ENCODE results near the gene MAD1L1.
"Not testable (repeated sequence)": the region's sequence is repeated elsewhere in the genome, so short reads cannot be mapped to it uniquely, and the experiment has no call there.

Gene MAD1L1

DNA sequence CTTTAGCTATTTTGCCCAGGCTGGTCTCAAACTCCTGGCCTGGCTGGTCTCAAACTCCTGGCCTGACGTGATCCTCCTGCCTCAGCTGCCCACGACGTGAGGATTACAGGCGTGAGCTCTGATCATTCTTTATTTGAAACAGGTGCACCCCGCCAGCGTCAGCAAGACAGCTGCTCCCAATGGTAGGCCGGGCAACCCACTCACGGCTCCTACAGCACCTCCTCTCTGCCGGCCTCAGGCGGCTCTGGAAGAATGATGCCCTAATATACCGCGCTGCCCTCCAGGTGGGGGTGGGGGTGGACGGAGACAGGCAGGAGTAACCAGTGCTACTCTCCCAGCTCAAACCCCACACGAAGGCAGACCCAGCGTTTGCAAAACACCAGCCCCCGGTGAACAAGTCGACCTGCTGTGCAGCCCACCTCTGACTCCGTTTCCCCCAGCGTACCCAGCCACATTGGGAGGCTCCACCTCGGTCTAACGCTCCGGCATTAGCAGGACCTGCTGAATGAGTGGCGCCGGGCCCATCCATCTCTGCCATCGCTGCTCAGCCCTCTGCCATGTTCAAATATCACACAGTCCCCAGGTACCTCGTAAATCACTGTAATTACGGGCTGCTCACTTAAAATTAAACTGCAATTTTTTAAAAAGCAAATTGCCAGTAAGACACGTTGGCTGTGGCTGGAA is 414.0 kb downstream of the MAD1L1 start:
- Histone ChIP-seq H3K4me1 (ENCODE audit: insufficient read depth, low read length) (peaks cover 27% of the 10 kb centered on the region), H3K36me3 (ENCODE audit: insufficient read depth, low read length) (peaks cover 12% of the 10 kb centered on the region), H4K20me1 (ENCODE audit: insufficient read depth, low read length) (peaks cover 17% of the 10 kb centered on the region), H3K27ac (ENCODE audit: low read length) (no peak overlapping the region), H3K9me3 (ENCODE audit: insufficient read depth, low read length, severe bottlenecking) (no peaks in the 10 kb centered on the region), H3K79me2 (ENCODE audit: insufficient read depth, low read length) (peaks cover 15% of the 10 kb centered on the region), H3K9ac (ENCODE audit: low read depth, low read length) (no peak overlapping the region), H3K27me3 (ENCODE audit: insufficient read depth, low read length, poor library complexity) (no peaks in the 10 kb centered on the region), H3K4me2 (ENCODE audit: insufficient read depth, low read length) (no peak overlapping the region), H3K4me3 (ENCODE audit: low read depth in 1 of 2, low read length in 2 of 2) (no peak overlapping the region), H2AFZ (ENCODE audit: low read depth, low read length) (no peak overlapping the region)
- ATAC-seq (ENCODE audit: insufficient read depth, low read depth) (no peak), DNase-seq (peak; percentile 3)
- TF ChIP-seq, protein P1, sequence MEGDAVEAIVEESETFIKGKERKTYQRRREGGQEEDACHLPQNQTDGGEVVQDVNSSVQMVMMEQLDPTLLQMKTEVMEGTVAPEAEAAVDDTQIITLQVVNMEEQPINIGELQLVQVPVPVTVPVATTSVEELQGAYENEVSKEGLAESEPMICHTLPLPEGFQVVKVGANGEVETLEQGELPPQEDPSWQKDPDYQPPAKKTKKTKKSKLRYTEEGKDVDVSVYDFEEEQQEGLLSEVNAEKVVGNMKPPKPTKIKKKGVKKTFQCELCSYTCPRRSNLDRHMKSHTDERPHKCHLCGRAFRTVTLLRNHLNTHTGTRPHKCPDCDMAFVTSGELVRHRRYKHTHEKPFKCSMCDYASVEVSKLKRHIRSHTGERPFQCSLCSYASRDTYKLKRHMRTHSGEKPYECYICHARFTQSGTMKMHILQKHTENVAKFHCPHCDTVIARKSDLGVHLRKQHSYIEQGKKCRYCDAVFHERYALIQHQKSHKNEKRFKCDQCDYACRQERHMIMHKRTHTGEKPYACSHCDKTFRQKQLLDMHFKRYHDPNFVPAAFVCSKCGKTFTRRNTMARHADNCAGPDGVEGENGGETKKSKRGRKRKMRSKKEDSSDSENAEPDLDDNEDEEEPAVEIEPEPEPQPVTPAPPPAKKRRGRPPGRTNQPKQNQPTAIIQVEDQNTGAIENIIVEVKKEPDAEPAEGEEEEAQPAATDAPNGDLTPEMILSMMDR (IDR thresholded peaks at IDR 0.05; ENCODE audit: borderline replicate concordance, extremely low read depth, low read length, poor library complexity, severe bottlenecking): no peak
- TF ChIP-seq EZH2 (IDR thresholded peaks at IDR 0.05; ENCODE audit: borderline replicate concordance, low read depth, low read length, severe bottlenecking): no peak

DNA sequence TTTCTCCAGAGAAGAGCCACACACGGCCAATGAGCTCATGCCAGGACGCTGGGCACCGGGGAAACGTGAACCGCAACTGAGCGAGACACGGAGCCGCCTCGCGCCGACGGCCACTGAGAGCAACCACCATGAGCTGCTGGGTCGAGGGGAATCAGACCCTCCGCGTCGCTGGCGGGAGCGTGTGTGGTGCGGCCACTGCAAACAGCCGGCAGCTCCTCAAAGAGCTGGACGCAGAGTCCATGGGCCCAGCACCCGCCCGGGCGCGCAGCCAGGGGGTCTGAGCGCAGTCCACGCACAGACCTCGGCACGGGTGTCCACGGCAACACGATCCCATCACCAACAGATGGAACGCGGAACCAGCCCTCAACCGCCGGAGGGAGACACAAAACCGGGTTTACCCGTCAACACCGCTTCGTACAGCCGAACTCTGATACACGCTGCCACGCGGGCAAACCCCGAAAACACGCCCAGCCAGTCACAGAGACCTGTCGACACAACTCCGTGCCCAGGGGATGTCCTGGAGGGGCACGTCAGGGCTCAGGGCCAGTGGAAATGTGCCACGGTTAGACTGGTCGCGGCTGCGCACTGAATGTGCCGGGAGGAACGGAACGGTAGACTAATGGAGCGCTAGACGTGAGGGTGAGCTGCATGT is 415.6 kb downstream of the MAD1L1 start:
- no peak overlapping the region for H3K9ac ChIP-seq (ENCODE audit: low read depth, low read length)
- H3K79me2 ChIP-seq (ENCODE audit: insufficient read depth, low read length): peaks cover 12% of the 10 kb centered on the region
- ATAC-seq (ENCODE audit: insufficient read depth, low read depth): no peak
- peak; percentile 2 for DNase-seq
- no peaks in the 10 kb centered on the region for H3K9me3 ChIP-seq (ENCODE audit: insufficient read depth, low read length, severe bottlenecking)
- no peak overlapping the region for H2AFZ ChIP-seq (ENCODE audit: low read depth, low read length)
- TF ChIP-seq, protein P1 (IDR thresholded peaks at IDR 0.05; ENCODE audit: borderline replicate concordance, extremely low read depth, low read length, poor library complexity, severe bottlenecking): no peak
- no peak overlapping the region for H3K4me2 ChIP-seq (ENCODE audit: insufficient read depth, low read length)
- no peaks in the 10 kb centered on the region for H3K27me3 ChIP-seq (ENCODE audit: insufficient read depth, low read length, poor library complexity)
- no peak overlapping the region; the same call in 1 of the 2 replicates for H3K27ac ChIP-seq (ENCODE audit: low read length)
- peaks cover 15% of the 10 kb centered on the region for H4K20me1 ChIP-seq (ENCODE audit: insufficient read depth, low read length)
- peaks cover 16% of the 10 kb centered on the region for H3K36me3 ChIP-seq (ENCODE audit: insufficient read depth, low read length)
- H3K4me1 ChIP-seq (ENCODE audit: insufficient read depth, low read length): peaks cover 23% of the 10 kb centered on the region
- H3K4me3 ChIP-seq (ENCODE audit: low read depth in 1 of 2, low read length in 2 of 2): no peak overlapping the region

- H3K4me2 ChIP-seq (ENCODE audit: insufficient read depth, low read length); H3K4me3 ChIP-seq (ENCODE audit: low read depth in 1 of 2, low read length in 2 of 2); H3K27me3 ChIP-seq (ENCODE audit: insufficient read depth, low read length, poor library complexity); H3K27ac ChIP-seq (ENCODE audit: low read length); DNase-seq; H3K9ac ChIP-seq (ENCODE audit: low read depth, low read length); H3K9me3 ChIP-seq (ENCODE audit: insufficient read depth, low read length, severe bottlenecking); H2AFZ ChIP-seq (ENCODE audit: low read depth, low read length): not testable (repeated sequence)
- peak; percentile 45 for ATAC-seq (ENCODE audit: insufficient read depth, low read depth)
- peaks cover 15% of the 10 kb centered on the region for H4K20me1 ChIP-seq (ENCODE audit: insufficient read depth, low read length)
- peaks cover 12% of the 10 kb centered on the region for H3K79me2 ChIP-seq (ENCODE audit: insufficient read depth, low read length)
- H3K4me1 ChIP-seq (ENCODE audit: insufficient read depth, low read length): peaks cover 23% of the 10 kb centered on the region
- H3K36me3 ChIP-seq (ENCODE audit: insufficient read depth, low read length): peaks cover 16% of the 10 kb centered on the region
These were observed 416.3 kb downstream of the MAD1L1 start for GRCh38 chr7:1816451-1816850.

DNA sequence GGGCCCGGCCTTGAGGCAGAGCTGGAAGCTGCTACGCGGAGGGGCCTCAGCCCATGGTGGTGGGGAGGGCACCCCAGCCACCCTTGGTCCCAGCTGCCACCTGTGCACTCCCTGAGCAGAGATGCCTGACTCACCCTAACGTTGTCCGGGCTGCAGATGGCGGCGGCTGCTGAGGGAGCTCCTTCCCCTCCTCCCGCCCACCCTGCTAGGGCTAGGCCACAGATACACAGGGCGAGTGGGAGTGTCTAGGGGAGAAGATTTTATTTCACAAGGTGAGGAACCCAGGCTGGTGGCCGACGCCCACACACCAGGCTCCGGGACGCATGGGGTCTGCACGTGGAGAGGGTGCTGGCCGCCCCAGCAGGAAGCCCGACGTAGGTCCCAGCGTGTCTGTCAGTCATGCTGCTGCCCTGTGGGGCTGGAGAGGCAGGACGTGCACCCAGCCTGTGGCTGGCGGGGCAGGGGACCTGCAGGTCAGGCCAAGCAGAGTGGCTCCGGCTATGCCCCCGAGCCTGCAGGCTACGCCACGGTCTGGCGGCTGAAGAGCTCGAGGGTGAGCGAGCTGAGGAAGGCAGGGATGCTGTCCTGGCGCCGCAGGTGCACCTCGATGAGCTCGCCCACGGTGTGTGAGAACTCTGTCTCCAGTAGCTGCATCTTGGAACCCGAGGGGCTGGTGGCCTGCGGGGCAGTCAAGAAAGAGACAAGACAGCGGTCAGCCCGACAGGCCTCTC is 417.0 kb downstream of the MAD1L1 start:
- H3K4me2 ChIP-seq (ENCODE audit: insufficient read depth, low read length); H3K9me3 ChIP-seq (ENCODE audit: insufficient read depth, low read length, severe bottlenecking); H2AFZ ChIP-seq (ENCODE audit: low read depth, low read length); H3K27me3 ChIP-seq (ENCODE audit: insufficient read depth, low read length, poor library complexity); H3K9ac ChIP-seq (ENCODE audit: low read depth, low read length); H3K4me3 ChIP-seq (ENCODE audit: low read depth in 1 of 2, low read length in 2 of 2): not testable (repeated sequence)
- peak overlapping the region; percentile 57 for H3K27ac ChIP-seq (ENCODE audit: low read length)
- peaks cover 12% of the 10 kb centered on the region for H3K79me2 ChIP-seq (ENCODE audit: insufficient read depth, low read length)
- peaks cover 23% of the 10 kb centered on the region for H3K4me1 ChIP-seq (ENCODE audit: insufficient read depth, low read length)
- H3K36me3 ChIP-seq (ENCODE audit: insufficient read depth, low read length): peaks cover 16% of the 10 kb centered on the region
- peak; percentile 66 for DNase-seq
- H4K20me1 ChIP-seq (ENCODE audit: insufficient read depth, low read length): peaks cover 15% of the 10 kb centered on the region
- ATAC-seq (ENCODE audit: insufficient read depth, low read depth): peak; percentile 42; the same call in 2 of the 3 replicates

Data from DND-41 (cell line).